Peyer's patch (tissue), 4 donors: ENCODE results near the gene RRM1. TPM values are rescaled to one million over a fixed set of nuclear protein-coding genes. Genes with fewer than 3 reads are reported as not detected.
"Not testable (repeated sequence)": the region's sequence is repeated elsewhere in the genome, so short reads cannot be mapped to it uniquely, and the experiment has no call there.

ENCODE experiments used
- DNase-seq, 3 donors: peaks; one replicate each; pipeline ENCODE4 v3.0.0-alpha.2; 2017 to 2019
- H3K27ac ChIP-seq, 4 donors: fragments of 200-600 bp; sonication (generic); one replicate each; pipeline ENCODE4 v1.5.1; 2016 to 2019
- H3K27me3 ChIP-seq, 2 donors: fragments of 200-600 bp; sonication (generic); one replicate each; pipeline ENCODE4 v1.5.1; 2019
- H3K36me3 ChIP-seq, 3 donors: fragments of 200-600 bp; sonication (generic); one replicate each; pipeline ENCODE4 v1.5.1; 2016 to 2019
- H3K4me1 ChIP-seq, 4 donors: fragments of 200-600 bp; sonication (generic); one replicate each; pipeline ENCODE4 v1.5.1; 2016 to 2019
- H3K4me3 ChIP-seq, 4 donors: fragments of 200-600 bp; sonication (generic); 1 replicate in 3 of 4; 2 replicates in 1 of 4; pipeline ENCODE4 v1.5.1; 2016 to 2019; ENCODE audit warnings: mild to moderate bottlenecking in 1 of 4
- H3K9me3 ChIP-seq, 4 donors: fragments of 200-600 bp; sonication (generic); one replicate each; pipeline ENCODE4 v1.5.1; 2016 to 2019; ENCODE audit warnings: mild to moderate bottlenecking in 1 of 4
- POLR2A ChIP-seq, 2 donors: fragments of 450-650 bp; IDR thresholded peaks; one replicate each; pipeline ENCODE4 v1.5.1; 2017; ENCODE audit warnings: antibody characterized with exemption in 2 of 2, mild to moderate bottlenecking in 2 of 2, moderate library complexity in 2 of 2
- total RNA-seq, 4 donors: library from RNA; depleted of rRNA; stranded (reverse); fragments of >200 nt; gene quantifications; one replicate each; pipeline ENCODE4 v1.1.0, GENCODE V29; 2016
- TF ChIP-seq, protein P1 (sequence below), 6 experiments: fragments of 450-650 bp in 4 of 6; fragments of 200-600 bp in 2 of 6; sonication (generic) in 1 of 6; IDR thresholded peaks; one replicate each; pipeline ENCODE4 v1.5.1; 2017 to 2019; ENCODE audit warnings: antibody characterized with exemption in 6 of 6, mild to moderate bottlenecking in 3 of 6, moderate library complexity in 1 of 6

The RRM1 gene
- total RNA-seq, 4 donors from 2014 or later, result 13.3 to 40.5 (median 32.3) TPM

DNA sequence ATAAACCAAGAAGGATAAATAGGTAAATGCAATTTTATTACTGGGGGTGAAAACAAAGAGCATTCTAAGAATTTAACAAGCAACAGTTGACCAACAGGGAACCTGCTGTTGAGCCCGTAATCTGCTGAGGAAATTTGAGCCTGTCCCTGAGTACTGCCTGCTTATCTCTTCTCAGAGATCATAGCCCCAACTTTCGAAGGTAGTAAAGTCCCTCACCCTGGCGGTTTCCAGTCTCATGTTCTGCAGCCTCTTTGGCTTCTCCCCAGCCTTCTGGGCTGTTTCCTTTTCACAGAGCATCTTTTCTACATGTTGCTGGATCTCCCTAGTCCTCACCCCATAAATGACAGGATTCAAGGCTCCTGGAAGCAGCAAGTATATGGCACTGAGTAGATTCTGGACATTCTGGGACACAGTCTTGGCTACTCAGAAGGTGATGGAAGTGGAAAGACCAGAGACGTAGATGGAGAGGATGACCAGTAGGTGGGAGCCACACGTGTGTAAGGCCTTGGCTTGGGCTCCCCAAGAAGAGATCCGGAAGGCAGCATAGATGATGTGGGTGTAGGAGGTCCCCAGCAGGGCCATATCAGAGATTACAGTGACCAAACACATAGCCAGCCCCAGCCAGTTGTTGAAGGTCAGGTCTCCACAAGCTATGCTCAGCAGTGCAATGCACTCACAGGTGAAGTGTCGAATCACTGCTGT is 51.6 kb downstream of the RRM1 start:
- TF ChIP-seq, protein P1, sequence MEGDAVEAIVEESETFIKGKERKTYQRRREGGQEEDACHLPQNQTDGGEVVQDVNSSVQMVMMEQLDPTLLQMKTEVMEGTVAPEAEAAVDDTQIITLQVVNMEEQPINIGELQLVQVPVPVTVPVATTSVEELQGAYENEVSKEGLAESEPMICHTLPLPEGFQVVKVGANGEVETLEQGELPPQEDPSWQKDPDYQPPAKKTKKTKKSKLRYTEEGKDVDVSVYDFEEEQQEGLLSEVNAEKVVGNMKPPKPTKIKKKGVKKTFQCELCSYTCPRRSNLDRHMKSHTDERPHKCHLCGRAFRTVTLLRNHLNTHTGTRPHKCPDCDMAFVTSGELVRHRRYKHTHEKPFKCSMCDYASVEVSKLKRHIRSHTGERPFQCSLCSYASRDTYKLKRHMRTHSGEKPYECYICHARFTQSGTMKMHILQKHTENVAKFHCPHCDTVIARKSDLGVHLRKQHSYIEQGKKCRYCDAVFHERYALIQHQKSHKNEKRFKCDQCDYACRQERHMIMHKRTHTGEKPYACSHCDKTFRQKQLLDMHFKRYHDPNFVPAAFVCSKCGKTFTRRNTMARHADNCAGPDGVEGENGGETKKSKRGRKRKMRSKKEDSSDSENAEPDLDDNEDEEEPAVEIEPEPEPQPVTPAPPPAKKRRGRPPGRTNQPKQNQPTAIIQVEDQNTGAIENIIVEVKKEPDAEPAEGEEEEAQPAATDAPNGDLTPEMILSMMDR (IDR thresholded peaks at IDR 0.05), result no peak
- no peak for TF ChIP-seq POLR2A (IDR thresholded peaks at IDR 0.05)
- Histone ChIP-seq H3K4me3 (no peak overlapping the region), H3K9me3 (no peaks in the 10 kb centered on the region), H3K27ac (no peak overlapping the region), H3K27me3 (no peaks in the 10 kb centered on the region), H3K36me3 (no peaks in the 10 kb centered on the region), H3K4me1 (no peaks in the 10 kb centered on the region)
- no peak for DNase-seq

DNA sequence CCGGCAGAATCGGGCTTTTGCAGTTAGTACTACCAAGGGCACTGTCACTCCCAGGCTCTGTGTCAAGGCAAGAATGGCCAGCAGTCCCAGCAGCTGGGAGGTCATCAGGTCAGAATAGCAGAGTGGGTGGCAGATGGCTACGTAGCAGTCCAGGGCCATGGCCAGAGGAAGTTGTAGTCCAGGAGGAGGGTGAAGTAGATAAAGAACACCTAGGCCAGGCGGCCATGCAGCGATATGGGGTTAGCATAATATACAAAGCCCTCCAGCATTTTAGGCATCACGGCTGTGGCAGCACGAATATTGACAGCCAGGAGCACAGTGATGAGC is 52.1 kb downstream of the RRM1 start:
- Histone ChIP-seq H3K9me3 (no peaks in the 10 kb centered on the region), H3K36me3 (no peaks in the 10 kb centered on the region), H3K4me1 (no peaks in the 10 kb centered on the region), H3K27ac (no peak overlapping the region), H3K27me3 (no peaks in the 10 kb centered on the region), H3K4me3 (no peak overlapping the region)
- DNase-seq, result no peak
- no peak for TF ChIP-seq POLR2A (IDR thresholded peaks at IDR 0.05)
- TF ChIP-seq, protein P1 (IDR thresholded peaks at IDR 0.05), result no peak

DNA sequence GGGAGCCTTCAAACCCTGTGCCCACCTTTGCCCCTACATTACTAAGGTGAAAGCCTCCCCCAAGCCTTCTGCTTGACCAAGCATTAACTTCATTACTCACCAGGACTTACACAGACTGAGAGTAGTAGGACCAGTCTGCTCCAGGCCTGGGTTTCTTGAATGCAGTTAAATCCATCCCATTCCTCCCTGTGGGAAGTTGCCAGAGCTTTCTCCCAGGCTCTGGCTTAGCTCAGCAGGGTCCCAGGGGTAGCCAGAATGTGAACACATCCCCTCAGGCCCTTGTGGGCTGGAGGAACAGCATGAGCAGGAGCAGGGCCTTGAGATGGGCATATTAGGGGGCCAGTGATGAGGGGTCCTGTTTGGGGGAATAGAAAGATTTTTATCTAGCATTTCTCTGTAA is 59.9 kb downstream of the RRM1 start:
- DNase-seq, result no peak
- Histone ChIP-seq H3K4me3 (no peak overlapping the region), H3K27ac (no peak overlapping the region), H3K4me1 (no peaks in the 10 kb centered on the region), H3K9me3 (no peaks in the 10 kb centered on the region), H3K27me3 (no peaks in the 10 kb centered on the region), H3K36me3 (no peaks in the 10 kb centered on the region)
- TF ChIP-seq, protein P1 (IDR thresholded peaks at IDR 0.05), result no peak
- no peak for TF ChIP-seq POLR2A (IDR thresholded peaks at IDR 0.05)

DNA sequence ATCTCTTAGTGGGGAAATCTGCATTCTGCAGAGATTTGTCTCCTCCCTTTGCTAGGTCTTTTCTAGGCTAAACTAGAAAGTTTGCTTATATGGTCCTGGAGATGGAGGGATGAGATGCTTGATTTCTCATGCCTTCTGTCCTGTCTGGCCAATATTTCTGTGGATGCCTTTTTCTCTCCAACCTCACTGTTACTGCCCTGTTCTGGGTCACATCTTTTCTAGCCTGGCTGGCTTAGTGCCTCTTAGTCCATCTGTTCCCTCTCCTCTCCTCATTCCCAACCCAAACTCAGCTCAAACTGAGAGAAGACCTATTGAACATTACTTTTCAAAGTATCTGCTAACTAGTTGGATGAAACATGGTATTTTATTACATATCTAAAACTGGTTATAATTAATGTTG is 62.0 kb downstream of the RRM1 start:
- Histone ChIP-seq H3K4me1 (no peaks in the 10 kb centered on the region), H3K4me3 (no peak overlapping the region)
- TF ChIP-seq, protein P1 (IDR thresholded peaks at IDR 0.05), result no peak
- no peak for TF ChIP-seq POLR2A (IDR thresholded peaks at IDR 0.05)

DNA sequence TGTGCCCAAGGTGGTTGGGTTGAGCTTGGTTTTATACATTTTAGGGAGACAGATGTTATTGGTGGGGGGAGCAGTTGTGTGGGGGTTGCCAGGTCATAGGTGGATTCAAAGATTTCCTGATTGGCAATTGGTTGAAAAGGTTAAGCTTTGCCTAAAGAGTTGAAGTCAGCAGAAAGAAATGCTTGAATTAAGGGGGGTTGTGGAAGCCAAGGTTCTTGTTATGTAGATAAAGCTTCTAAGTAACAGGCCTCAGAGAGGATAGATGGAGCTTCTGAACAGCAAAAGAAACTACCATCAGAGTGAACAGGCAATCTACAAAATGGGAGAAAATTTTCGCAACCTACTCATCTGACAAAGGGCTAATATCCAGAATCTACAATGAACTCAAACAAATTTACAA is 64.2 kb downstream of the RRM1 start:
- not testable (repeated sequence) for H3K4me3 ChIP-seq, DNase-seq, H3K4me1 ChIP-seq, H3K27me3 ChIP-seq, H3K9me3 ChIP-seq, H3K36me3 ChIP-seq, H3K27ac ChIP-seq

More for the DNA sequence above, 62.0 kb downstream of the RRM1 start:
- no peaks in the 10 kb centered on the region for H3K27me3 ChIP-seq
- H3K36me3 ChIP-seq, result no peaks in the 10 kb centered on the region
- no peak overlapping the region for H3K27ac ChIP-seq
- H3K9me3 ChIP-seq, result no peaks in the 10 kb centered on the region
- no peak for DNase-seq

DNA sequence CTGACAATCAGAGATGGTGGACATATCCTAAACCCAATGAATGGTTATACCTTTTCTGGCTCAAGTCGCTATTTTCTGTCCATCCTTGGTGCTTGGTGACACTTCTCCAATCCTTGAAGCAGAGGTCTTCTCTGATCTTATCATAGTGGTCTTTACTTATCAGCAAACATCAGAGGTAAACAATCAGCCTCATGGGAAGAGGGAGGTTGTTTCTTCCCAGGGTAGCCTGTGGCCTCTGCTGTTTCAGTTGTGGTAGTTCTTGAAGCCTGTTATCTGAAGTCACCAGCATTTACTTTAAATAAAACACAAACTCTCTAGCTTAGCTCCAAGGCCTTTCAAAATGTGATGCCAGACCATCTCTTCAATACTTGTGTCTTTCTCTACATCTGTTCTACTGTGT is 66.7 kb downstream of the RRM1 start:
- TF ChIP-seq, protein P1 (IDR thresholded peaks at IDR 0.05), result no peak
- TF ChIP-seq POLR2A (IDR thresholded peaks at IDR 0.05), result no peak
- Histone ChIP-seq H3K9me3 (no peaks in the 10 kb centered on the region), H3K36me3 (no peaks in the 10 kb centered on the region), H3K27ac (no peak overlapping the region), H3K4me1 (no peaks in the 10 kb centered on the region), H3K4me3 (no peak overlapping the region), H3K27me3 (no peaks in the 10 kb centered on the region)
- DNase-seq, result no peak
